ENCODE measurements around the gene SLC29A1.
"Not testable (repeated sequence)": the region's sequence is repeated elsewhere in the genome, so short reads cannot be mapped to it uniquely, and the experiment has no call there.

SLC29A1 gene

GRCh38 chr6:44179648-44180047 is 43.7 kb upstream of the SLC29A1 start:
- no peak for DNase-seq (ENCODE audit: low read depth, low spot score)
- no peaks in the 10 kb centered on the region for H3K9me3 ChIP-seq (ENCODE audit: insufficient read depth, low read length)
- peaks cover 4% of the 10 kb centered on the region for H3K4me1 ChIP-seq (ENCODE audit: insufficient read depth, insufficient read length)
- no peak for TF ChIP-seq ZNF274 (IDR thresholded peaks at IDR 0.05; ENCODE audit: low read depth, low read length)
- no peak for TF ChIP-seq SUZ12 (IDR thresholded peaks at IDR 0.05; ENCODE audit: extremely low read depth, insufficient read depth, insufficient read length)
- no peak for TF ChIP-seq YY1 (IDR thresholded peaks at IDR 0.05; ENCODE audit: insufficient read depth, insufficient read length)
- H3K9ac ChIP-seq (ENCODE audit: insufficient read length, low read depth) = no peak overlapping the region
- no peaks in the 10 kb centered on the region for H3K27me3 ChIP-seq (ENCODE audit: insufficient read depth, insufficient read length)
- no peak overlapping the region for H3K4me3 ChIP-seq (ENCODE audit: insufficient read length, low read depth)
- H3K36me3 ChIP-seq (ENCODE audit: insufficient read depth, insufficient read length, low read length) = no peaks in the 10 kb centered on the region

GRCh38 chr6:44180406-44180805 is 43.0 kb upstream of the SLC29A1 start:
- Histone ChIP-seq H3K36me3 (ENCODE audit: insufficient read depth, insufficient read length, low read length) (no peaks in the 10 kb centered on the region), H3K27me3 (ENCODE audit: insufficient read depth, insufficient read length) (no peaks in the 10 kb centered on the region), H3K4me3 (ENCODE audit: insufficient read length, low read depth) (no peak overlapping the region), H3K4me1 (ENCODE audit: insufficient read depth, insufficient read length) (peaks cover 4% of the 10 kb centered on the region), H3K9ac (ENCODE audit: insufficient read length, low read depth) (no peak overlapping the region), H3K9me3 (ENCODE audit: insufficient read depth, low read length) (no peaks in the 10 kb centered on the region)
- no peak for TF ChIP-seq YY1 (IDR thresholded peaks at IDR 0.05; ENCODE audit: insufficient read depth, insufficient read length)
- TF ChIP-seq ZNF274 (IDR thresholded peaks at IDR 0.05; ENCODE audit: low read depth, low read length) = no peak
- TF ChIP-seq SUZ12 (IDR thresholded peaks at IDR 0.05; ENCODE audit: extremely low read depth, insufficient read depth, insufficient read length) = no peak
- no peak for DNase-seq (ENCODE audit: low read depth, low spot score)

GRCh38 chr6:44180886-44181285 is 42.5 kb upstream of the SLC29A1 start:
- H3K4me3 ChIP-seq (ENCODE audit: insufficient read length, low read depth) = no peak overlapping the region
- no peaks in the 10 kb centered on the region for H3K9me3 ChIP-seq (ENCODE audit: insufficient read depth, low read length)
- no peak for DNase-seq (ENCODE audit: low read depth, low spot score)
- no peaks in the 10 kb centered on the region for H3K36me3 ChIP-seq (ENCODE audit: insufficient read depth, insufficient read length, low read length)
- H3K27me3 ChIP-seq (ENCODE audit: insufficient read depth, insufficient read length) = no peaks in the 10 kb centered on the region
- H3K4me1 ChIP-seq (ENCODE audit: insufficient read depth, insufficient read length) = peaks cover 4% of the 10 kb centered on the region
- TF ChIP-seq ZNF274 (IDR thresholded peaks at IDR 0.05; ENCODE audit: low read depth, low read length) (no peak), YY1 (IDR thresholded peaks at IDR 0.05; ENCODE audit: insufficient read depth, insufficient read length) (no peak), SUZ12 (IDR thresholded peaks at IDR 0.05; ENCODE audit: extremely low read depth, insufficient read depth, insufficient read length) (no peak)
- no peak overlapping the region for H3K9ac ChIP-seq (ENCODE audit: insufficient read length, low read depth)

- not testable (repeated sequence) for H3K27me3 ChIP-seq (ENCODE audit: insufficient read depth, insufficient read length); H3K4me3 ChIP-seq (ENCODE audit: insufficient read length, low read depth); DNase-seq (ENCODE audit: low read depth, low spot score); H3K4me1 ChIP-seq (ENCODE audit: insufficient read depth, insufficient read length); H3K9ac ChIP-seq (ENCODE audit: insufficient read length, low read depth); H3K9me3 ChIP-seq (ENCODE audit: insufficient read depth, low read length); H3K36me3 ChIP-seq (ENCODE audit: insufficient read depth, insufficient read length, low read length)
Observed at GRCh38 chr6:44181784-44182183, 41.6 kb upstream of the SLC29A1 start.

GRCh38 chr6:44182911-44183390 is 40.4 kb upstream of the SLC29A1 start:
- Histone ChIP-seq H3K9ac (ENCODE audit: insufficient read length, low read depth) (no peak overlapping the region), H3K4me1 (ENCODE audit: insufficient read depth, insufficient read length) (no peaks in the 10 kb centered on the region), H3K36me3 (ENCODE audit: insufficient read depth, insufficient read length, low read length) (no peaks in the 10 kb centered on the region), H3K4me3 (ENCODE audit: insufficient read length, low read depth) (no peak overlapping the region), H3K9me3 (ENCODE audit: insufficient read depth, low read length) (no peaks in the 10 kb centered on the region), H3K27me3 (ENCODE audit: insufficient read depth, insufficient read length) (no peaks in the 10 kb centered on the region)
- DNase-seq (ENCODE audit: low read depth, low spot score) = no peak
- no peak for TF ChIP-seq YY1 (IDR thresholded peaks at IDR 0.05; ENCODE audit: insufficient read depth, insufficient read length)
- TF ChIP-seq SUZ12 (IDR thresholded peaks at IDR 0.05; ENCODE audit: extremely low read depth, insufficient read depth, insufficient read length) = no peak
- TF ChIP-seq ZNF274 (IDR thresholded peaks at IDR 0.05; ENCODE audit: low read depth, low read length) = no peak

GRCh38 chr6:44183783-44184182 is 39.6 kb upstream of the SLC29A1 start:
- TF ChIP-seq SUZ12 (IDR thresholded peaks at IDR 0.05; ENCODE audit: extremely low read depth, insufficient read depth, insufficient read length) = no peak
- TF ChIP-seq ZNF274 (IDR thresholded peaks at IDR 0.05; ENCODE audit: low read depth, low read length) = no peak
- DNase-seq (ENCODE audit: low read depth, low spot score) = no peak
- H3K36me3 ChIP-seq (ENCODE audit: insufficient read depth, insufficient read length, low read length) = no peaks in the 10 kb centered on the region
- H3K4me3 ChIP-seq (ENCODE audit: insufficient read length, low read depth) = no peak overlapping the region
- no peaks in the 10 kb centered on the region for H3K27me3 ChIP-seq (ENCODE audit: insufficient read depth, insufficient read length)
- no peaks in the 10 kb centered on the region for H3K4me1 ChIP-seq (ENCODE audit: insufficient read depth, insufficient read length)
- H3K9me3 ChIP-seq (ENCODE audit: insufficient read depth, low read length) = no peaks in the 10 kb centered on the region
- no peak overlapping the region for H3K9ac ChIP-seq (ENCODE audit: insufficient read length, low read depth)

GRCh38 chr6:44185356-44185755 is 38.0 kb upstream of the SLC29A1 start:
- H3K36me3 ChIP-seq (ENCODE audit: insufficient read depth, insufficient read length, low read length); H3K4me1 ChIP-seq (ENCODE audit: insufficient read depth, insufficient read length): not testable (repeated sequence)

GRCh38 chr6:44185953-44186634 is 37.3 kb upstream of the SLC29A1 start:
- no peak overlapping the region for H3K9ac ChIP-seq (ENCODE audit: insufficient read length, low read depth)

More at GRCh38 chr6:44185356-44185755, 38.0 kb upstream of the SLC29A1 start:
- DNase-seq (ENCODE audit: low read depth, low spot score); H3K4me3 ChIP-seq (ENCODE audit: insufficient read length, low read depth); H3K9me3 ChIP-seq (ENCODE audit: insufficient read depth, low read length); H3K9ac ChIP-seq (ENCODE audit: insufficient read length, low read depth); H3K27me3 ChIP-seq (ENCODE audit: insufficient read depth, insufficient read length): not testable (repeated sequence)

More at GRCh38 chr6:44185953-44186634, 37.3 kb upstream of the SLC29A1 start:
- no peak for TF ChIP-seq SUZ12 (IDR thresholded peaks at IDR 0.05; ENCODE audit: extremely low read depth, insufficient read depth, insufficient read length)
- no peak for TF ChIP-seq YY1 (IDR thresholded peaks at IDR 0.05; ENCODE audit: insufficient read depth, insufficient read length)
- TF ChIP-seq ZNF274 (IDR thresholded peaks at IDR 0.05; ENCODE audit: low read depth, low read length) = no peak
- Histone ChIP-seq H3K27me3 (ENCODE audit: insufficient read depth, insufficient read length) (no peaks in the 10 kb centered on the region), H3K4me3 (ENCODE audit: insufficient read length, low read depth) (no peak overlapping the region), H3K36me3 (ENCODE audit: insufficient read depth, insufficient read length, low read length) (no peaks in the 10 kb centered on the region), H3K4me1 (ENCODE audit: insufficient read depth, insufficient read length) (no peaks in the 10 kb centered on the region), H3K9me3 (ENCODE audit: insufficient read depth, low read length) (no peaks in the 10 kb centered on the region)
- no peak for DNase-seq (ENCODE audit: low read depth, low spot score)

All from NT2/D1 (cell line).